Measurements from ENCODE around the gene CNOT2. TPM values are rescaled to one million over a fixed set of nuclear protein-coding genes. Genes with fewer than 3 reads are reported as not detected.

Gene CNOT2
- total RNA-seq, 3 donors from 2014 or later, result 80.3 to 86.2 (median 81.0) TPM

Other genes with a start within 250 kb of the CNOT2 start
- gene KCNMB4, start 122.9 kb downstream of the CNOT2 start, total RNA-seq, result 1 to 10 TPM in 2 of 3 donors, under 1 TPM in 1; 0.52 to 7.4 (median 1.0) TPM

Measured in mucosa of descending colon (tissue), 3 donors.